ENCODE results near the gene CACNA1C. TPM values are rescaled to one million over a fixed set of nuclear protein-coding genes. Genes with fewer than 3 reads are reported as not detected.

The CACNA1C gene
- total and polyA plus RNA-seq, 2 donors (not counting 1 experiment from before 2014, with no cell fraction given): 0.01 to 0.02 TPM

DNA sequence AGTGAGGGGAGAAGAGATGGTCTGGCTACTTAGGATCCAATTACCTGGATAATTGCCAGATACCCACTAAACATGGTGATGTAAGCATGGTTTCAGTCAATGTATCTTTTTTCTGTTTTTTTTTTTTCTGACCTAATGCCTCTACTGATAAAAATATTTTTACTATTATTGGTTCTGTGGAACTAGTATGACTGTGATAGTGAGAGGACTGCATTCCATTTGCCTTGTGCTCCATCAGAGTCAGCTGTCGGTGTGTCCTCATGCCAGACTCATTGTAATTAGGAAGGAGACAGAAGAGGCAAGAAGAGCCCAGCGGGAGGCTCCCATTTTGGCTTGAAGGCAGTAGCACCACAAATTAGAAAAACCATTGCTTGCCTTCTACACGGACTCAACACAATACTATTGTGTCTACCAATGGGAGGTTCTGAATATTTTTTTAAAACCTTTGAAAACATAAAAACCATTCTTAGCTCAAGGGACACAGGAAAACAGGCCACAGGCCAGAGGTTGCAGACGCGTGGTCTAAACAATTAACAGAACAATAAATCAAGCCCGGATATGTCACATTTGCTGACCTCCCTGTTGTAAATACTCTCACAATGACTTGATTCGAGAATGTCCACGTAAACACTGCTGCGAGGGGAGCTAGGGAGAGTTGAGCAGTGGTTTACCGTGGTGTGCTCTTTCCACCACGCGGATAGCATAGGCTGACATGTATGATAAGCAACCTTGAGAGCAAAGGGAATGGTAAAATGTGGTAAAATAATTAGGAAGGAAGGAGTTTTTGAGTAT is 35.0 kb upstream of the CACNA1C start:
- H3K27me3 ChIP-seq (replicated peaks in 1 of 4; ENCODE audit: control extremely low read depth in 1 of 4, control insufficient read depth in 3 of 4, insufficient read depth in 4 of 4, low read length in 3 of 4): peaks cover 0 to 4% (median 0%) of the 10 kb centered on the region in 4 experiments
- no peak overlapping the region for H3K4me3 ChIP-seq (ENCODE audit: control extremely low read depth in 1 of 5, extremely low read depth in 1 of 5, insufficient read depth in 1 of 5, low read depth in 2 of 5, low read length in 4 of 5)
- H4K20me1 ChIP-seq (ENCODE audit: control insufficient read depth, insufficient read depth, low read length, poor library complexity, severe bottlenecking): no peaks in the 10 kb centered on the region
- Mint-ChIP-seq H3K9me3 (ENCODE audit: insufficient read depth) (no peaks in the 10 kb centered on the region), H3K27ac (no peak overlapping the region), H3K4me3 (no peak overlapping the region), H3K27me3 (peaks cover 12% of the 10 kb centered on the region), H3K4me1 (no peaks in the 10 kb centered on the region)
- ATAC-seq (ENCODE audit: low read depth) (no peak), DNase-seq (no peak)
- no peak overlapping the region for H3K4me2 ChIP-seq (replicated peaks; ENCODE audit: low read depth, low read length, poor library complexity, severe bottlenecking)
- TF ChIP-seq EZH2 (IDR thresholded peaks at IDR 0.05; ENCODE audit: borderline replicate concordance, insufficient read depth, low read depth, low read length, poor library complexity, severe bottlenecking): no peak
- TF ChIP-seq, protein P1, sequence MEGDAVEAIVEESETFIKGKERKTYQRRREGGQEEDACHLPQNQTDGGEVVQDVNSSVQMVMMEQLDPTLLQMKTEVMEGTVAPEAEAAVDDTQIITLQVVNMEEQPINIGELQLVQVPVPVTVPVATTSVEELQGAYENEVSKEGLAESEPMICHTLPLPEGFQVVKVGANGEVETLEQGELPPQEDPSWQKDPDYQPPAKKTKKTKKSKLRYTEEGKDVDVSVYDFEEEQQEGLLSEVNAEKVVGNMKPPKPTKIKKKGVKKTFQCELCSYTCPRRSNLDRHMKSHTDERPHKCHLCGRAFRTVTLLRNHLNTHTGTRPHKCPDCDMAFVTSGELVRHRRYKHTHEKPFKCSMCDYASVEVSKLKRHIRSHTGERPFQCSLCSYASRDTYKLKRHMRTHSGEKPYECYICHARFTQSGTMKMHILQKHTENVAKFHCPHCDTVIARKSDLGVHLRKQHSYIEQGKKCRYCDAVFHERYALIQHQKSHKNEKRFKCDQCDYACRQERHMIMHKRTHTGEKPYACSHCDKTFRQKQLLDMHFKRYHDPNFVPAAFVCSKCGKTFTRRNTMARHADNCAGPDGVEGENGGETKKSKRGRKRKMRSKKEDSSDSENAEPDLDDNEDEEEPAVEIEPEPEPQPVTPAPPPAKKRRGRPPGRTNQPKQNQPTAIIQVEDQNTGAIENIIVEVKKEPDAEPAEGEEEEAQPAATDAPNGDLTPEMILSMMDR (IDR thresholded peaks at IDR 0.05): no peak
- no peak overlapping the region for H2AFZ ChIP-seq (ENCODE audit: insufficient read depth, low read depth, low read length, poor library complexity, severe bottlenecking)
- POLR2A ChIA-PET: no interaction called here
- intact Hi-C loops (cut with micrococcal nuclease): no loop called here
- CTCF ChIA-PET: interaction anchor here (0.9 kb wide), 1 partner anchor 10 kb away, joined by 3 read pairs; no protein-coding TSS in a partner anchor
- no peaks in the 10 kb centered on the region for H3K79me2 ChIP-seq (ENCODE audit: control insufficient read depth, insufficient read depth, low read length)
- WGBS (ENCODE audit: insufficient coverage): 66% methylated on average over 7 of the region's 12 CpGs
- H3K9ac ChIP-seq (ENCODE audit: low read length): no peak overlapping the region
- H3K4me1 ChIP-seq (ENCODE audit: control insufficient read depth in 2 of 2, insufficient read depth in 2 of 2, low read length in 2 of 2): no peaks in the 10 kb centered on the region
- H3K27ac ChIP-seq (ENCODE audit: low read length in 2 of 2): no peak overlapping the region
- peaks cover 0 to 3% (median 0%) of the 10 kb centered on the region in 3 donors for H3K9me3 ChIP-seq (ENCODE audit: control extremely low read depth in 1 of 3, control insufficient read depth in 2 of 3, insufficient read depth in 1 of 3, low read length in 2 of 3)
- H3K36me3 ChIP-seq (replicated peaks in 1 of 2; ENCODE audit: control extremely low read depth in 1 of 2, control insufficient read depth in 1 of 2, extremely low read depth in 1 of 2, insufficient read depth in 2 of 2, low read length in 1 of 2): no peaks in the 10 kb centered on the region

DNA sequence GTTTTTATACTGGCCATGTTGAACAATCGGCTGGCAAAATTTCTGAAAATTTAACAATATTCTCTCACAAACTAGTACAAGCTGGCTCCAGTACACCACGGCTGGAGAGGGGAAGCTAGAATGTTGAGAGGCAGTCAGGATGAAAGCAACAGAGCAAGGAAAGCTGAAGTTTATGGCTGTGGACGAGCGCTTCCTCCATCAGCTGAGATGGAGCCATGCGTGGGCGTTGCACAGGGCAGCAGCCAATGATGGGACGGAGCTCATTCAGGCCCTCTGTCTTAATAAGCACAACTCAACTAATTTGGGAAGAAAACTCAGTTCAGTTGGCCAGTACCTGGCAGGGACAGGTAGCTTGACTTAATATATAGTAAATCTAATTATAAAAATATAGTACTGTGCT is 34.4 kb upstream of the CACNA1C start:
- Histone ChIP-seq H3K4me3 (ENCODE audit: control extremely low read depth in 1 of 5, extremely low read depth in 1 of 5, insufficient read depth in 1 of 5, low read depth in 2 of 5, low read length in 4 of 5) (no peak overlapping the region), H4K20me1 (ENCODE audit: control insufficient read depth, insufficient read depth, low read length, poor library complexity, severe bottlenecking) (no peaks in the 10 kb centered on the region), H3K27me3 (replicated peaks in 1 of 4; ENCODE audit: control extremely low read depth in 1 of 4, control insufficient read depth in 3 of 4, insufficient read depth in 4 of 4, low read length in 3 of 4) (peaks cover 0 to 4% (median 0%) of the 10 kb centered on the region in 4 experiments), H3K4me2 (replicated peaks; ENCODE audit: low read depth, low read length, poor library complexity, severe bottlenecking) (no peak overlapping the region), H3K9me3 (ENCODE audit: control extremely low read depth in 1 of 3, control insufficient read depth in 2 of 3, insufficient read depth in 1 of 3, low read length in 2 of 3) (peaks cover 0 to 3% (median 0%) of the 10 kb centered on the region in 3 donors), H3K36me3 (replicated peaks in 1 of 2; ENCODE audit: control extremely low read depth in 1 of 2, control insufficient read depth in 1 of 2, extremely low read depth in 1 of 2, insufficient read depth in 2 of 2, low read length in 1 of 2) (no peaks in the 10 kb centered on the region), H2AFZ (ENCODE audit: insufficient read depth, low read depth, low read length, poor library complexity, severe bottlenecking) (no peak overlapping the region), H3K4me1 (ENCODE audit: control insufficient read depth in 2 of 2, insufficient read depth in 2 of 2, low read length in 2 of 2) (no peaks in the 10 kb centered on the region), H3K27ac (ENCODE audit: low read length in 2 of 2) (no peak overlapping the region), H3K9ac (ENCODE audit: low read length) (no peak overlapping the region), H3K79me2 (ENCODE audit: control insufficient read depth, insufficient read depth, low read length) (no peaks in the 10 kb centered on the region)
- H3K27ac Mint-ChIP-seq: no peak overlapping the region
- WGBS (ENCODE audit: insufficient coverage): 90% methylated on average over 3 of the region's 7 CpGs
- DNase-seq (no peak), ATAC-seq (ENCODE audit: low read depth) (no peak)
- no peaks in the 10 kb centered on the region for H3K9me3 Mint-ChIP-seq (ENCODE audit: insufficient read depth)
- POLR2A ChIA-PET: no interaction called here
- TF ChIP-seq, protein P1 (IDR thresholded peaks at IDR 0.05): no peak
- TF ChIP-seq EZH2 (IDR thresholded peaks at IDR 0.05; ENCODE audit: borderline replicate concordance, insufficient read depth, low read depth, low read length, poor library complexity, severe bottlenecking): no peak
- H3K4me3 Mint-ChIP-seq: no peak overlapping the region
- no peaks in the 10 kb centered on the region for H3K4me1 Mint-ChIP-seq
- intact Hi-C loops (cut with micrococcal nuclease): no loop called here
- peaks cover 12% of the 10 kb centered on the region for H3K27me3 Mint-ChIP-seq
- CTCF ChIA-PET: no interaction called here

Data from B cell (primary cell).